HEK293 (cell line): ENCODE data around the gene ADAMTS19.

Experiments
- BCL11A ChIP-seq: fragments of 450-650 bp; formaldehyde crosslinking; IDR thresholded peaks from 2 replicates; pipeline ENCODE4 v1.5.1; 2016; ENCODE audit warnings: low read depth, missing biosample characterization, missing genetic modification characterization
- CTCF ChIP-seq: fragments of 450-650 bp; formaldehyde crosslinking; IDR thresholded peaks from 2 replicates; pipeline ENCODE4 v1.5.1; 2016; ENCODE audit warnings: missing biosample characterization, missing genetic modification characterization
- GLI2 ChIP-seq: fragments of 450-650 bp; formaldehyde crosslinking; IDR thresholded peaks from 2 replicates; pipeline ENCODE4; 2017; ENCODE audit warnings: missing biosample characterization, missing genetic modification characterization, low read depth, borderline replicate concordance
- KLF9 ChIP-seq: fragments of 450-650 bp; formaldehyde crosslinking; IDR thresholded peaks from 2 replicates; pipeline ENCODE4 v1.5.1; 2016; ENCODE audit warnings: missing biosample characterization, missing genetic modification characterization, low read depth
- TCF7L2 ChIP-seq: IDR thresholded peaks from 2 replicates; pipeline ENCODE4 v1.6.1; 2011; ENCODE audit warnings: low read depth, mild to moderate bottlenecking, inconsistent platforms, low read length, moderate library complexity, borderline replicate concordance
- ZFP3 ChIP-seq: fragments of 450-650 bp; formaldehyde crosslinking; IDR thresholded peaks from 2 replicates; pipeline ENCODE4 v1.5.1; 2016; ENCODE audit warnings: low read depth, missing biosample characterization, missing genetic modification characterization
- ZNF10 ChIP-seq: fragments of 450-650 bp; formaldehyde crosslinking; IDR thresholded peaks from 2 replicates; pipeline ENCODE4 v1.5.1; 2017; ENCODE audit warnings: missing biosample characterization, missing genetic modification characterization
- ZNF16 ChIP-seq: fragments of 450-650 bp; formaldehyde crosslinking; IDR thresholded peaks from 2 replicates; pipeline ENCODE4 v1.5.1; 2016; ENCODE audit warnings: low read depth, missing biosample characterization, missing genetic modification characterization
- ZNF274 ChIP-seq, 2 experiments: fragments of 200-500 bp in 1 of 2; fragments of 450-650 bp in 1 of 2; sonication (Bioruptor generic) in 1 of 2; formaldehyde crosslinking in 1 of 2; IDR thresholded peaks; 2 replicates each; pipeline versions ENCODE4 v1.5.1 to v1.6.1; 2014 to 2016; ENCODE audit warnings: borderline replicate concordance in 1 of 2, inconsistent platforms in 1 of 2, low read length in 1 of 2, missing biosample characterization in 1 of 2, missing genetic modification characterization in 1 of 2
- ZNF341 ChIP-seq: fragments of 450-650 bp; formaldehyde crosslinking; IDR thresholded peaks from 2 replicates; pipeline ENCODE4; 2016; ENCODE audit warnings: low read depth, missing biosample characterization, missing genetic modification characterization
- ZNF449 ChIP-seq: fragments of 450-650 bp; formaldehyde crosslinking; IDR thresholded peaks from 2 replicates; pipeline ENCODE4 v1.5.1; 2017; ENCODE audit warnings: missing biosample characterization, mild to moderate bottlenecking, missing genetic modification characterization, moderate library complexity
- ZNF658 ChIP-seq: fragments of 450-650 bp; formaldehyde crosslinking; IDR thresholded peaks from 2 replicates; pipeline ENCODE4; 2016; ENCODE audit warnings: missing biosample characterization, missing genetic modification characterization
- ZNF677 ChIP-seq: fragments of 450-650 bp; IDR thresholded peaks from 2 replicates; pipeline ENCODE4 v1.5.0; 2018; ENCODE audit warnings: missing biosample characterization, mild to moderate bottlenecking, missing genetic modification characterization, moderate library complexity
- TF ChIP-seq, protein P1 (sequence below): fragments of 450-650 bp; IDR thresholded peaks from 2 replicates; pipeline ENCODE4 v1.5.1; 2018; ENCODE audit warnings: missing biosample characterization, mild to moderate bottlenecking, missing genetic modification characterization

DNA sequence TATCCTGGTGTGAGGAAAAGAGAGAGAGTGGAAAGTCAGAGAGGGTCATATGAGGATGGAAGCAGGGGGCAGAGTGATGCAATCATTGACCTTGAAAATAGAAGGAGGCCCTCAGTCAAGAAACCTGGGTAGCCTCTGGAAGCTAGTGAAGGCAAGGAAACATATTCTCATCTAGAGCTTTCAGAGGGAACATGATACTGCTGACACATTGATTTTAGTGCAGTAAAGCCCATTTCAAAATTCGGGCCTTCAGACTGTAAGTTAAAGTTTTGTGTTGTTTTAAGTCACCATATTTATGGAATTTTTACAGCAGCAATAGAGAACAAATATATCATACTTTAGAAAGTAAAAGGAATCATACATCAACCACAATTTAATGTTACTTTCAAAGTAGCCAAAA, 87.0 kb downstream of the ADAMTS19 start:
- TF ChIP-seq, protein P1, sequence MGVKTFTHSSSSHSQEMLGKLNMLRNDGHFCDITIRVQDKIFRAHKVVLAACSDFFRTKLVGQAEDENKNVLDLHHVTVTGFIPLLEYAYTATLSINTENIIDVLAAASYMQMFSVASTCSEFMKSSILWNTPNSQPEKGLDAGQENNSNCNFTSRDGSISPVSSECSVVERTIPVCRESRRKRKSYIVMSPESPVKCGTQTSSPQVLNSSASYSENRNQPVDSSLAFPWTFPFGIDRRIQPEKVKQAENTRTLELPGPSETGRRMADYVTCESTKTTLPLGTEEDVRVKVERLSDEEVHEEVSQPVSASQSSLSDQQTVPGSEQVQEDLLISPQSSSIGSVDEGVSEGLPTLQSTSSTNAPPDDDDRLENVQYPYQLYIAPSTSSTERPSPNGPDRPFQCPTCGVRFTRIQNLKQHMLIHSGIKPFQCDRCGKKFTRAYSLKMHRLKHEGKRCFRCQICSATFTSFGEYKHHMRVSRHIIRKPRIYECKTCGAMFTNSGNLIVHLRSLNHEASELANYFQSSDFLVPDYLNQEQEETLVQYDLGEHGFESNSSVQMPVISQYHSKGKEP (tag by site-specific recombination), result no peak
- TF ChIP-seq CTCF (tag by site-specific recombination) (no peak), ZNF274 (IDR thresholded peaks at IDR 0.05; ENCODE audit: low read length) (no peak), ZNF274 (tag by site-specific recombination; IDR thresholded peaks at IDR 0.05; ENCODE audit: borderline replicate concordance) (no peak), ZNF658 (tag by site-specific recombination) (no peak), ZNF341 (tag by site-specific recombination) (no peak), GLI2 (tag by site-specific recombination) (no peak), KLF9 (tag by site-specific recombination) (no peak), ZNF16 (no peak), ZNF677 (tag by site-specific recombination) (no peak), TCF7L2 (no peak), ZNF10 (tag by site-specific recombination) (no peak), ZFP3 (tag by site-specific recombination) (no peak), BCL11A (tag by site-specific recombination) (no peak), ZNF449 (no peak)
